Vagina (tissue), 2 donors: ENCODE data around the gene SLC9C2. TPM values are rescaled to one million over a fixed set of nuclear protein-coding genes. Genes with fewer than 3 reads are reported as not detected.

Experiments used
- DNase-seq, 2 donors: peaks; one replicate each; pipeline ENCODE4 v3.0.0-alpha.2; 2017; ENCODE audit errors: extremely low spot score in 2 of 2
- H3K27ac ChIP-seq: fragments of 200-600 bp; sonication (generic); one replicate; pipeline ENCODE4 v1.5.1; 2019
- H3K27me3 ChIP-seq: fragments of 200-600 bp; sonication (generic); one replicate; pipeline ENCODE4 v1.5.1; 2019
- H3K36me3 ChIP-seq, 2 donors: fragments of 200-600 bp; sonication (generic); one replicate each; pipeline ENCODE4 v1.5.1; 2017 to 2019
- H3K4me1 ChIP-seq: fragments of 200-600 bp; sonication (generic); one replicate; pipeline ENCODE4 v1.5.1; 2019
- H3K4me3 ChIP-seq, 2 donors: fragments of 200-600 bp; sonication (generic); 1 replicate in 1 of 2; 2 replicates in 1 of 2; pipeline ENCODE4 v1.5.1; 2016 to 2019
- H3K9me3 ChIP-seq: fragments of 200-600 bp; sonication (generic); one replicate; pipeline ENCODE4 v1.5.1; 2019
- CTCF ChIP-seq, 3 experiments: fragments of 450-650 bp in 2 of 3; fragments of 200-600 bp in 1 of 3; sonication (generic) in 1 of 3; IDR thresholded peaks; one replicate each; pipeline ENCODE4 v1.5.1; 2017 to 2019; ENCODE audit warnings: antibody characterized with exemption in 3 of 3, mild to moderate bottlenecking in 2 of 3, moderate library complexity in 2 of 3
- POLR2A ChIP-seq, 2 donors: fragments of 450-650 bp; IDR thresholded peaks; one replicate each; pipeline ENCODE4 v1.6.1; 2017; ENCODE audit warnings: antibody characterized with exemption in 2 of 2, mild to moderate bottlenecking in 2 of 2, moderate library complexity in 2 of 2
- POLR2AphosphoS5 ChIP-seq, 2 donors: sonication (generic); formaldehyde crosslinking; IDR thresholded peaks; one replicate each; pipeline ENCODE4 v1.9.0; 2017; ENCODE audit warnings: antibody characterized with exemption in 2 of 2, mild to moderate bottlenecking in 2 of 2, low read depth in 1 of 2; ENCODE audit not compliant: insufficient read depth in 1 of 2
- intact Hi-C: fragments of 100-400 bp; cut with DNase I; formaldehyde crosslinking; loops from one replicate; pipeline ENCODE4 v1.15.1; 2023
- total RNA-seq: library from RNA; depleted of rRNA; stranded (reverse); fragments of >200 nt; gene quantifications from one replicate; pipeline ENCODE4 v1.2.3, GENCODE V29; 2016

SLC9C2 gene
- total RNA-seq, 1 donor from 2014 or later: not detected

- no peak for DNase-seq
Measured at GRCh38 chr1:173561263-173561662, 41.6 kb downstream of the SLC9C2 start.

GRCh38 chr1:173560285-173560880 is 42.5 kb downstream of the SLC9C2 start:
- intact Hi-C loops: no loop called here
- Histone ChIP-seq H3K36me3 (no peaks in the 10 kb centered on the region), H3K4me3 (no peak overlapping the region), H3K9me3 (no peaks in the 10 kb centered on the region), H3K27me3 (no peaks in the 10 kb centered on the region), H3K27ac (no peak overlapping the region), H3K4me1 (no peaks in the 10 kb centered on the region)
- TF ChIP-seq POLR2AphosphoS5 (IDR thresholded peaks at IDR 0.05; ENCODE audit: insufficient read depth in 1 of 2, low read depth in 1 of 2): no peak
- no peak for TF ChIP-seq CTCF (IDR thresholded peaks at IDR 0.05)
- no peak for TF ChIP-seq POLR2A (IDR thresholded peaks at IDR 0.05)
- no peak for DNase-seq

More at GRCh38 chr1:173561263-173561662, 41.6 kb downstream of the SLC9C2 start:
- no peak overlapping the region for H3K27ac ChIP-seq
- intact Hi-C loops: no loop called here
- no peaks in the 10 kb centered on the region for H3K36me3 ChIP-seq
- H3K27me3 ChIP-seq: no peaks in the 10 kb centered on the region
- H3K9me3 ChIP-seq: no peaks in the 10 kb centered on the region
- TF ChIP-seq CTCF (IDR thresholded peaks at IDR 0.05) (no peak), POLR2AphosphoS5 (IDR thresholded peaks at IDR 0.05; ENCODE audit: insufficient read depth in 1 of 2, low read depth in 1 of 2) (no peak), POLR2A (IDR thresholded peaks at IDR 0.05) (no peak)
- no peak overlapping the region for H3K4me3 ChIP-seq
- no peaks in the 10 kb centered on the region for H3K4me1 ChIP-seq

- no peaks in the 10 kb centered on the region for H3K36me3 ChIP-seq
- H3K4me1 ChIP-seq: no peaks in the 10 kb centered on the region
- no peak for DNase-seq
- no peak overlapping the region for H3K27ac ChIP-seq
- TF ChIP-seq POLR2AphosphoS5 (IDR thresholded peaks at IDR 0.05; ENCODE audit: insufficient read depth in 1 of 2, low read depth in 1 of 2): no peak
- TF ChIP-seq CTCF (IDR thresholded peaks at IDR 0.05): no peak
- no peak for TF ChIP-seq POLR2A (IDR thresholded peaks at IDR 0.05)
- intact Hi-C loops: no loop called here
- H3K9me3 ChIP-seq: no peaks in the 10 kb centered on the region
- no peaks in the 10 kb centered on the region for H3K27me3 ChIP-seq
- H3K4me3 ChIP-seq: no peak overlapping the region
Measured at GRCh38 chr1:173555651-173556305, 47.1 kb downstream of the SLC9C2 start.

GRCh38 chr1:173554541-173555250 is 48.2 kb downstream of the SLC9C2 start:
- Histone ChIP-seq H3K9me3 (no peaks in the 10 kb centered on the region), H3K27ac (no peak overlapping the region), H3K36me3 (no peaks in the 10 kb centered on the region), H3K4me3 (no peak overlapping the region), H3K4me1 (no peaks in the 10 kb centered on the region), H3K27me3 (no peaks in the 10 kb centered on the region)
- TF ChIP-seq CTCF (IDR thresholded peaks at IDR 0.05) (no peak), POLR2A (IDR thresholded peaks at IDR 0.05) (no peak), POLR2AphosphoS5 (IDR thresholded peaks at IDR 0.05; ENCODE audit: insufficient read depth in 1 of 2, low read depth in 1 of 2) (no peak)
- intact Hi-C loops: no loop called here
- DNase-seq: no peak
